Ectodermal cell (in vitro differentiated cells): Measurements from ENCODE around the gene XYLT1.

Source experiments
- H3K27ac ChIP-seq: 2 replicates; pipeline ENCODE4 v1.7.0; 2013; ENCODE audit warnings: mild to moderate bottlenecking, low read depth, low read length; ENCODE audit not compliant: insufficient read depth, poor library complexity, severe bottlenecking
- H3K27me3 ChIP-seq: 2 replicates; pipeline ENCODE4 v1.7.0; 2013; ENCODE audit warnings: mild to moderate bottlenecking, low read length; ENCODE audit not compliant: insufficient read depth, control insufficient read depth, poor library complexity, severe bottlenecking
- H3K36me3 ChIP-seq: one replicate; pipeline ENCODE4 v1.7.0; 2013; ENCODE audit warnings: low read length; ENCODE audit not compliant: control insufficient read depth, insufficient read depth
- H3K4me1 ChIP-seq: one replicate; pipeline ENCODE4 v1.7.0; 2013; ENCODE audit warnings: low read length; ENCODE audit not compliant: control insufficient read depth, insufficient read depth
- H3K4me3 ChIP-seq: 2 replicates; pipeline ENCODE4 v1.7.0; 2013; ENCODE audit warnings: low read depth, low read length, control low read depth; ENCODE audit not compliant: insufficient read depth
- H3K9me3 ChIP-seq: 2 replicates; pipeline ENCODE4 v1.7.0; 2013; ENCODE audit warnings: mild to moderate bottlenecking, low read length, moderate library complexity; ENCODE audit not compliant: control insufficient read depth
- WGBS, 2 experiments: methylation state at CpG; one replicate each; pipeline ENCODE4 v1.1.7; 2013; ENCODE audit warnings: missing lambda C conversion rate in 2 of 2; 5-methylcytosine and 5-hydroxymethylcytosine counted together

The XYLT1 gene

GRCh38 chr16:17215936-17216335, 254.8 kb downstream of the XYLT1 start:
- WGBS, 2 experiments = 94% methylated on average over 8 of the region's 8 CpGs
- no peak overlapping the region for H3K4me3 ChIP-seq
- H3K4me1 ChIP-seq = no peaks in the 10 kb centered on the region
- H3K27me3 ChIP-seq = no peaks in the 10 kb centered on the region
- no peak overlapping the region for H3K27ac ChIP-seq
- H3K36me3 ChIP-seq = no peaks in the 10 kb centered on the region
- H3K9me3 ChIP-seq = no peaks in the 10 kb centered on the region

GRCh38 chr16:17215306-17215705, 255.5 kb downstream of the XYLT1 start:
- Histone ChIP-seq H3K36me3 (no peaks in the 10 kb centered on the region), H3K27ac (no peak overlapping the region), H3K9me3 (no peaks in the 10 kb centered on the region), H3K4me1 (no peaks in the 10 kb centered on the region), H3K27me3 (no peaks in the 10 kb centered on the region), H3K4me3 (no peak overlapping the region)
- WGBS, 2 experiments = 95% methylated on average over 2 of the region's 2 CpGs

- Histone ChIP-seq H3K27ac (no peak overlapping the region), H3K4me1 (no peaks in the 10 kb centered on the region)
- 95 to 100% methylated on average over 3 of the region's 3 CpGs for WGBS, 2 experiments
Measured at GRCh38 chr16:17213974-17214373, 256.8 kb downstream of the XYLT1 start.

GRCh38 chr16:17213025-17213424, 257.7 kb downstream of the XYLT1 start:
- Histone ChIP-seq H3K9me3 (no peaks in the 10 kb centered on the region), H3K36me3 (no peaks in the 10 kb centered on the region), H3K4me3 (no peak overlapping the region), H3K27me3 (no peaks in the 10 kb centered on the region), H3K27ac (no peak overlapping the region), H3K4me1 (no peaks in the 10 kb centered on the region)
- 87 to 92% methylated on average over 2 of the region's 2 CpGs for WGBS, 2 experiments

More at GRCh38 chr16:17213974-17214373, 256.8 kb downstream of the XYLT1 start:
- no peaks in the 10 kb centered on the region for H3K27me3 ChIP-seq
- H3K4me3 ChIP-seq = no peak overlapping the region
- no peaks in the 10 kb centered on the region for H3K9me3 ChIP-seq
- H3K36me3 ChIP-seq = no peaks in the 10 kb centered on the region

- 94 to 96% methylated on average over 6 of the region's 6 CpGs for WGBS, 2 experiments
- Histone ChIP-seq H3K27me3 (no peaks in the 10 kb centered on the region), H3K27ac (no peak overlapping the region), H3K36me3 (no peaks in the 10 kb centered on the region), H3K4me1 (no peaks in the 10 kb centered on the region), H3K9me3 (no peaks in the 10 kb centered on the region), H3K4me3 (no peak overlapping the region)
Measured at GRCh38 chr16:17212606-17213005, 258.2 kb downstream of the XYLT1 start.

GRCh38 chr16:17211797-17212196, 259.0 kb downstream of the XYLT1 start:
- H3K36me3 ChIP-seq = no peaks in the 10 kb centered on the region

GRCh38 chr16:17206712-17207111, 264.0 kb downstream of the XYLT1 start:
- Histone ChIP-seq H3K4me1 (peaks cover 21% of the 10 kb centered on the region), H3K4me3 (no peak overlapping the region), H3K36me3 (no peaks in the 10 kb centered on the region), H3K9me3 (no peaks in the 10 kb centered on the region), H3K27me3 (no peaks in the 10 kb centered on the region), H3K27ac (no peak overlapping the region)
- WGBS, 2 experiments = 94 to 100% methylated on average over 2 of the region's 2 CpGs

More at GRCh38 chr16:17211797-17212196, 259.0 kb downstream of the XYLT1 start:
- 49 to 60% methylated on average over 4 of the region's 4 CpGs for WGBS, 2 experiments
- Histone ChIP-seq H3K9me3 (no peaks in the 10 kb centered on the region), H3K27ac (no peak overlapping the region), H3K4me1 (no peaks in the 10 kb centered on the region), H3K4me3 (no peak overlapping the region), H3K27me3 (no peaks in the 10 kb centered on the region)

GRCh38 chr16:17205279-17206211, 265.2 kb downstream of the XYLT1 start:
- WGBS, 2 experiments = 57 to 61% methylated on average over 8 of the region's 8 CpGs
- no peaks in the 10 kb centered on the region for H3K9me3 ChIP-seq
- no peaks in the 10 kb centered on the region for H3K36me3 ChIP-seq
- no peak overlapping the region for H3K27ac ChIP-seq
- H3K27me3 ChIP-seq = no peaks in the 10 kb centered on the region
- H3K4me1 ChIP-seq = peaks cover 21% of the 10 kb centered on the region
- no peak overlapping the region for H3K4me3 ChIP-seq

- Histone ChIP-seq H3K27ac (no peak overlapping the region), H3K27me3 (no peaks in the 10 kb centered on the region), H3K4me3 (no peak overlapping the region), H3K36me3 (no peaks in the 10 kb centered on the region), H3K9me3 (no peaks in the 10 kb centered on the region), H3K4me1 (peaks cover 21% of the 10 kb centered on the region)
- WGBS, 2 experiments = 75 to 92% methylated on average over 2 of the region's 2 CpGs
Measured at GRCh38 chr16:17204644-17205043, 266.1 kb downstream of the XYLT1 start.

- no peaks in the 10 kb centered on the region for H3K27me3 ChIP-seq
- 40 to 49% methylated on average over 2 of the region's 2 CpGs for WGBS, 2 experiments
- no peaks in the 10 kb centered on the region for H3K9me3 ChIP-seq
- no peaks in the 10 kb centered on the region for H3K36me3 ChIP-seq
- H3K4me1 ChIP-seq = peaks cover 21% of the 10 kb centered on the region
- no peak overlapping the region for H3K27ac ChIP-seq
- H3K4me3 ChIP-seq = no peak overlapping the region
Measured at GRCh38 chr16:17204206-17204605, 266.6 kb downstream of the XYLT1 start.
